Superior temporal gyrus (tissue), 1 donor: ENCODE measurements around the gene S100A16.
A peak's percentile ranks its signal among the peaks of the same experiment; 100 is the strongest.
"Not testable (repeated sequence)": the region's sequence is repeated elsewhere in the genome, so short reads cannot be mapped to it uniquely, and the experiment has no call there.

Experiments used
- DNase-seq: peaks from one replicate; pipeline ENCODE4 v3.0.0-alpha.2; 2016; ENCODE audit errors: extremely low spot score

The S100A16 gene

DNA sequence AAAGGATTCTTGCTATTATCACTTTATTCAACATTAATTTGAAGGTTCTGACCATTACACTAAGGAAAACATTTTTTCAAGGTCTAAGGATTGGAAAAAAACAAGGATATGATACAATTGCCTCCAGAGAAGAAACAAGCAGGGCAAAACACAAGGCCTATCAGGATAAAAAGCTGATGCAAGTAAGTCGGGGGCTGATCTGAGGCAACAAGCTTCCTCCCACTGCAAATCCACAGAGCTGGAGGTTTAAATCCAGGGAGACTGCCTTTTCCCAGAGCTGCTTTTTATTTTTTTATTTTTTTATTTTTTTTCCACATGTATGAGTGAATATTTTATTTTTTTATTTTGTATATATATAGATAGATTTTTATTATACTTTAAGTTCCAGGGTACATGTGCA, 27.9 kb downstream of the S100A16 start:
- DNase-seq, result no peak

DNA sequence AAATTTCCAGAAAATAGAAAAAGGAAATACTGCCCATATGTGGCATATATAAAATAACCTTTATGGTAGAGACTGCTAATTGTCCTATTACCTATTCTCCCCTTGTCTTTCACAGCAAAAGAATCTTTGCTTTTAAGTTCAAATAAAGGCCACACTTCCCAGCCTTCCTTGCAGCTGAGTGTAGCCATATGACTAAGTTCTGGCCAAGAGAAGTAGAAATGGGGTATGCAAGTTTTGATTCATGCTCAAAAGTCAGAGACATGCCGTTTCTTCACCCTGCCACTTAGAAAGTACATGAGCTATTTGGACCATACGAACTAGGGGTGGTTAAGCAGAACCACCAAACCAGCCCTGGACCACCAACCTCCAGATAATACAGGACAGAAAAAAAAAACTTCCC, 29.0 kb downstream of the S100A16 start:
- DNase-seq, result no peak

DNA sequence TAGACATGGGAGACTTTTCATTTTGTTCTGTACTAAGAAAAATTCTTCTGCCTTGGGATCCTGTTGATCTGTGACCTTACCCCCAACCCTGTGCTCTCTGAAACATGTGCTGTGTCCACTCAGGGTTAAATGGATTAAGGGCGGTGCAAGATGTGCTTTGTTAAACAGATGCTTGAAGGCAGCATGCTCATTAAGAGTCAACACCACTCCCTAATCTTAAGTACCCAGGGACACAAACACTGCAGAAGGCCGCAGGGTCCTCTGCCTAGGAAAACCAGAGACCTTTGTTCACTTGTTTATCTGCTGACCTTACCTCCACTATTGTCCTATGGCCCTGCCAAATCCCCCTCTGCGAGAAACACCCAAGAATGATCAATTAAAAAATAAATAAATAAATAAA, 29.4 kb downstream of the S100A16 start:
- not testable (repeated sequence) for DNase-seq

DNA sequence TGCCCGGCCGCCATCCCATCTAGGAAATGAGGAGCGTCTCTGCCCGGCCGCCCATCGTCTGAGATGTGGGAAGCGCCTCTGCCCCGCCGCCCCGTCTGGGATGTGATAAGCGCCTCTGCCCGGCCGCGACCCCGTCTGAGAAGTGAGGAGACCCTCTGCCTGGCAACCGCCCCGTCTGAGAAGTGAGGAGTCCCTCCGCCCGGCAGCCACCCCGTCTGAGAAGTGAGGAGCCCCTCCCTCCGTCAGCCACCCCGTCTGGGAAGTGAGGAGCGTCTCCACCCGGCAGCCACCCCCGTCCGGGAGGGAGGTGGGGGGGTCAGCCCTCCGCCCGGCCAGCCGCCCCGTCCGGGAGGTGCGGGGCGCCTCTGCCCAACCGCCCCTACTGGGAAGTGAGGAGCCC, 30.1 kb downstream of the S100A16 start:
- DNase-seq, result not testable (repeated sequence)

DNA sequence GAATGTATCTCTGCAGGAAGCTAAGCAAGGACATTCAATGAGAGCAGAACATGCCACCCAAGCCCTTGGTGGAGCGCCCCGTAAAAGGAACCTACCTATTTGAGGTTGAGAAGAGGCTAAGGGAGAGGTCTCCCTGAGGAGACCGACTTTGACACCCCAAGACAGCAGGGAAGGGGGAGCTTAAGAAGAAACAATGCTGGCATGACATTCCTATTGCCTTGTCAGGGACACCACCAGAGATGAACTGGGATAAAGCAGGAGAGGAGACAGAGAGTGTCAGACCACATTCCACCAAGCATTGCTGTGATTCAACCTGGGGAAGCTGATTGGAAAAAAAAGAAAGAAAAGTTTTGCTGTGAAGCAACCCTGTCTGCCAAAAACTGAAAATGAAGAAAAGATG, 34.0 kb downstream of the S100A16 start:
- no peak for DNase-seq

DNA sequence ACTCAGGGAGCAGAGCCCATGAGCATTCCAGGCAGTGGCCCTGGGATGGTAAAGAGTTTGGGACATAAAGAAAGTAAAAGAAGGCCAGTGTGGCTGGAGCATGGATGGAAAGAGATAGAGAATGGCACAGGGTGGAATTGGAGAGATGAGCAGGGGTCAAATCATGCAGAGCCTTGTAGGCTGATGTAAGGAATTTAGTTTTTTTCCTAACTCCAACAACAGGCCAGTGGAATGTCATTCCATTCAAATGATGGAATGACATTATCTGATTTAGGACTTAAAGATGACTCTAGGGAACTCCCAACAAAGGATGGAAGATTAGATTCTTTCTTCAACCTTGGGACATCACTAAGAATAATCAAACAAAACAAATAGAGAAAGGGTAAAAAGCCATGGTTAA, 34.4 kb downstream of the S100A16 start:
- no peak for DNase-seq

DNA sequence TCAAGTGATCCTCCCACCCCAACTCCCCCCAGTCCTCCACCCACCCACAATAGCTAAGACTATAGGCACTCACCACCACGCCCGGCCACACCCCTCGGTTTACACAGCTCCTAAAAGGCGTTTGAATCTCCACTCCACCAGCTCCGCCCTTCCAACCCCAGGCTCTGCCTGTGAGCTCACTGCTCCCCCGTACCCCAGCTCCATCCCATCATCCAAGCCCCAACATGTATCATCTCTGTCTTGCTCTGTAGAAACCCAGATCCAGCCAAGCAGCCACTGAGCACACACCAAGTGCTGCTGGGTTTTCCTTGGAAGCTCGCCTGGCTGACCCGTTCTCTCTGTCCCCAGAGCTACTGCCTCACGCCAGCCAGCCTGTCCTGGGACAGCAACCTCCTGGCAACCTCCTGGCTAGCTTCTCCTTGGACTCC, 35.3 kb downstream of the S100A16 start:
- DNase-seq, result no peak

DNA sequence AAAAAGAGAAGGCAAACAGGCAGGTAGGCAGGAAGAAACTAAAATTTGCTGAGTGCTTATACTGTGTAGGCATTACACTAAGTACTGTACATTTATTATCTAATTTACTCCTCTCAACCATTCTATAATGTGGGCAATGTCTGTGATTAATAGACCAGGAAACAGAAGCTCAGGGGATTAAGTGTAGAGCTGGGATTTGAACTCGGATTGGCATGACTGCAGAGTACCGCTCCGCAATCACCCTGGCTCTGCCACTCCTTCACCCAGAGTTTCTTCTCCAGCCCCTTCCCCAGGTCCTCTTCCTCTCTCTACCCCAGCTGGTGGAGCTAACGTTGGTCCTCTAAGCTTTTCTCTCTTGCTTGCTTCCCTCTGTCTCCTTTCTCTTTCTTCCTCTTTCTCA, 35.8 kb downstream of the S100A16 start:
- no peak for DNase-seq

DNA sequence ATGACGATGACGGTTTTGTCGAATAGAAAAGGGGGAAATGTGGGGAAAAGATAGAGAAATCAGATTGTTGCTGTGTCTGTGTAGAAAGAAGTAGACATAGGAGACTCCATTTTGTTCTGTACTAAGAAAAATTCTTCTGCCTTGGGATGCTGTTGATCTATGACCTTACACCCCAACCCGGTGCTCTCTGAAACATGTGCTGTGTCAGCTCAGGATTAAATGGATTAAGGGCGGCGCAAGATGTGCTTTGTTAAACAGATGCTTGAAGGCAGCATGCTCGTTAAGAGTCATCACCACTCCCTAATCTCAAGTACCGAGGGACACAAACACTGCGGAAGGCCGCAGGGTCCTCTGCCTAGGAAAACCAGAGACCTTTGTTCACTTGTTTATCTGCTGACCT, 37.4 kb downstream of the S100A16 start:
- not testable (repeated sequence) for DNase-seq

DNA sequence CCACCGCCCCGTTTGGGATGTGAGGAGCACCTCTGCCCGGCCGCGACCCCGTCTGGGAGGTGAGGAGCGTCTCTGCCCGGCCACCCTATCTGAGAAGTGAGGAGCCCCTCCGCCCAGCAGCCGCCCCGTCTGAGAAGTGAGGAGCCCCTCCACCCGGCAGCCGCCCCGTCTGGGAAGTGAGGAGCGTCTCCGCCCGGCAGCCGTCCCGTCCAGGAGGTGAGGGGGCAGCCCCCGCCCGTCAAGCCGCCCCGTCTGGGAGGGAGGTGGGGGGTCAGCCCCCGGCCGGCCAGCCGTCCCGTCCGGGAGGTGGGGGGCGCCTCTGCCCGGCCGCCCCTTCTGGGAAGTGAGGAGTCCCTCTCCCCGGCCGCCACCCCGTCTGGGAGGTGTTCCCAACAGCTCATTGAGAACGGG, 37.9 kb downstream of the S100A16 start:
- not testable (repeated sequence) for DNase-seq

DNA sequence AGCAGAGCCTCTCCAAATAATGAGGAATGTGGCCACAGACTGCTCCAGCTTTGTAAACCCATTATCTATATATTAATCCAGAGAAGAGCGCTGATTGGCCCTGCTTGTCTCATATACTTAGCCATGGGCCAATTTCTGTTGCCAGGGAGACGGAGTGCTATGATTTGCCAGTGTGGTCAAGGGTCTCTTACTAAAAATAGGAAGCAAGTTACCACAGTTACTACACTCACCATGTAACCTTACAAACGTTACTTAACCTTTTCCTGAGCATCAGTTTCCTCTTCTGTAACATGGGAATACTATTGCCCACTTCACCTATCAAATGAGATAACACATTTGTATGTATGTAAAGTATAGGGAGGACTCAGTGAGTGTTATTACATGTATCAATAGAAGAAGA, 39.6 kb downstream of the S100A16 start:
- no peak for DNase-seq

DNA sequence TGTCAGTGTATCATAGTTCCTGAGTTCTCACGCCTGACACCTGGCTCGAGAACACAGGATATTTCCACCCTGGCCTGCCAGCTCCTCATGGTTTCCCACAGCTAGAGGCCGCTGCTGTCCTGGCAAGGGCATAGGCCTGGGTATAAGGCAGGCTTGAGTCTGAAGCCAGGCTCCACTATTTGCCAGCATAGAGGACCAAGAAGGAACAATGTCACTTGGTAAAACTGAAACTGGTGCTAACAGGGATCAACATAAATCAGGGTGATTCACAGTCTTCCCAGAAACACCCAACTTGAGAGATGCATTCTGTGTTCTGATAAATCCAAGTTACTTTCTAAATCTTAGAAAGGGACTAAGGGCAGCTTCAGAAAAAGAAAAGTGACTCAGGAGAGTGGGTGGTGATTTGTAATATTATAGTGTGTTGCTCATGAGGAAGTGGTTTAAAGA, 40.3 kb downstream of the S100A16 start:
- DNase-seq, result peak; percentile 89

DNA sequence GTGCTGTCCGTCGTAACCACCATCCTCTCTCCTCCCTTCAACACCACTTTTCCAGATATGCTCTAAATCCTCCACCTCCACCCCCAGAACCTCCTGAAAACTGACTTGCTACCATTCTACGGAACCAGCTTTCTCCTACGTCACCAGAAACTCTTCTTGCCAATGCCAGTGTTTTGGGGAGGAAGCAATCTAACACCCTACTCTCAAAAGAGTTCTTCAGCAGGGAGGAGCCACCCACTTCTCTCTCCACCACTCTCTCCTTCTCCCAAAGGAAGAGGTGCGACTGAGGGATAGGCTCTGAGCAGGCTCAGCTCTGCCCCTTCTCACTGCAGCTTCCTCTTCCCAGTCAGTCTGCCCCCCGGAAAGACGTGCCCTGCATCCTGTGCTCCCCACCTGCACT, 41.2 kb downstream of the S100A16 start:
- DNase-seq, result no peak

DNA sequence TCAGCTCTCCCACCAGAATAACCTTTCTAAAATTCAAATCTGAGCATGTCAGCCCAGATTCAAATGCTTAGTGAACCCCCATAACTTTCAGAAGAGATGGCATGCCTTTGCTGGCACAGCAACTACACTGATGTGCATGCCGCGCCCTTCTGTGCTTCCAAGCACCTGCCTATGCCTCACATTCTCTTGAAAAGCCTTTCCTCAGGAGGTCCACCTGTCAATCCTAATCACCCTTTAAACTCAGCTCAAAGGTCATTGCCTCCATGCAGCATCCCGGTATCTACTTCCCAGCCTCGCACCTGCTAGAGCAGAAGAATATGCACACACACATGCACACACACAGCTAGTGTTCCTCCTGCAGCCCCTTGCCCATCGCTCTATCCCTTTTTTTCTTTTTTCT, 42.1 kb downstream of the S100A16 start:
- no peak for DNase-seq

DNA sequence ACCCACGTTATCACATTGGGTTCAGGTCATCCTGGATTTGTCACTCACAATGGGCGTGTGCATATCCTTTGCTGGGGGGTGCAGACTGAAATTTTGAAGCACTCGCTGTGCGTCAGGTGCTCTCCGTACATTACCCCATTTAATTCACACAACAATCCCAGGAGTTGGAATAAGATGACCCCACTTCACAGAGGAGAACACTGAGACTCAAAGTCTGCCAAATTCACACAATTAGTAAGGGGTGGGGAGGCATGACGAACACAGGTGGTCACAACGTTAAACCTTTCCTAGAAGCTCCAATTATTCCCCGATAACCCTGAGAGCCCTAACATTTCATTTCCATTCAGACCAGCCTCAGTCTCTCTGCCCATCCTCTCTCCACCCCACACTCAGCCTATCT, 43.5 kb downstream of the S100A16 start:
- no peak for DNase-seq

DNA sequence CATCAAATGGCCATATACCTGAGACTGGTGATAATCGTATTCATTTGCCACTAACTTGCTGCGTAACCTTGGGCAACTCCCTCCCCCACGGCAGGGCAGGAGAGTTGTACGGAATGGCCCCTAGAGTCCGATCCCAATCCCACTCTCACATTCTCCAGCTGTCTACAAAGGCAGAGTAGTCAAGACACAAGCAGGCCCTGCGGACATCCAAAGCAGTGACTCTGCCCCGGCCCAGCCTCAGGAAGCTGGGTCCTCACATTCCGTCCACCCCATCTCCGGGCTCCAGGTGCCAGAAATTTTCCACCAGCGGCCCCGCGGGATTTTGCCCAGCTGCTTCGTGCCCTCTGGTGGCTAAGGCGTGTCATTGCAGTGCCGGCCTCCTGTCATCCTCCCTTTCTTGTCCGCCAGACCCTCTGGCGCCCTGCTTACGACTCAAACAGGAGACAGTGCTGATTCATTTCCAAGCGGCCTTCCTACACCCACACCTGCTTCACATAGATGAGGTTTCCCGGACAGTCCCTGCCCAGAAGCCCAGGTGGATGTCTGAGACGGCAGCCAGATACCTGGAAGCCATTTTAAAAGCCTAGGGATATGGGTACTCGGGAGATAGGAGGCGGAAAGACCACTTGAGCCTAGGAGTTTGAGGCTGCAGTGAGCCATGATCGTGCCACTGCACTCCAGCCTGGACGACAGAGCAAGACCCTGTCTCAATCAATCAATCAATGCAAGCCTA, 44.4 kb downstream of the S100A16 start:
- DNase-seq, result peak; percentile 91

DNA sequence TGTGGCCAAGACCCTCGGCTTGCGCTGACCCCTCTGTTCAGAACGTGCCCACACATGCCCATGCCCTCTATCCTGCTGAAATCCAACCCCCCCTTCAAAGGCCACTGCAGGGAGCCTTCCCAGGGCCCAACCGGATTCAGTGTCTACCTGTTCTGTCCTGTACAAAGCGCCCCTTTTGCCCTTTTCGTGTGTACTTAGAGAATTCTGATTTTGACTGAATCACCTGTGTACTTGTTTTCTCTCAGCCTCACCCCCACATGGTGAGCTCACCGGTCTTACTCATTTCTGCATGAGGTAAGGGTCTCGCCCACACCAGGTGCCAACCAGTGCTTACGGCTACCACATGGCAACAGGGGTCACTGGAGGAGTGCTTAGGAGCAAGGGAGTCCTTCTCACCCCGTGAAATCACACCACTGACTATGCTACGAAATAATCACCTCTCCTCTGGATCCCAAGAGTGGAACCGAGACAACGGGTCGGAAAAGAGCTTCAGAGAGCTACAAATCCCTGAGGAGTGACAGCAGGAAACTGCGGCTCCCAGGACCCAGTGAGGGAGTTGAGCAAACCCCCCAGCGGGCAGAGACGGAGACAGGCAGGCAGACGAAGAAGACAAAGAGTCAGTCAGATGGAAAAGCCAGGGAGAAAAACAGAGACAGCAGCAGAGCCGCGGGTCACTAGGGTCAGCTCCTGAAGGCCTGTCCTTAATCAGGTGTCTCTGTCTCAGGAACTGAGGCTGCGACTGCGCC, 45.1 kb downstream of the S100A16 start:
- no peak for DNase-seq

DNA sequence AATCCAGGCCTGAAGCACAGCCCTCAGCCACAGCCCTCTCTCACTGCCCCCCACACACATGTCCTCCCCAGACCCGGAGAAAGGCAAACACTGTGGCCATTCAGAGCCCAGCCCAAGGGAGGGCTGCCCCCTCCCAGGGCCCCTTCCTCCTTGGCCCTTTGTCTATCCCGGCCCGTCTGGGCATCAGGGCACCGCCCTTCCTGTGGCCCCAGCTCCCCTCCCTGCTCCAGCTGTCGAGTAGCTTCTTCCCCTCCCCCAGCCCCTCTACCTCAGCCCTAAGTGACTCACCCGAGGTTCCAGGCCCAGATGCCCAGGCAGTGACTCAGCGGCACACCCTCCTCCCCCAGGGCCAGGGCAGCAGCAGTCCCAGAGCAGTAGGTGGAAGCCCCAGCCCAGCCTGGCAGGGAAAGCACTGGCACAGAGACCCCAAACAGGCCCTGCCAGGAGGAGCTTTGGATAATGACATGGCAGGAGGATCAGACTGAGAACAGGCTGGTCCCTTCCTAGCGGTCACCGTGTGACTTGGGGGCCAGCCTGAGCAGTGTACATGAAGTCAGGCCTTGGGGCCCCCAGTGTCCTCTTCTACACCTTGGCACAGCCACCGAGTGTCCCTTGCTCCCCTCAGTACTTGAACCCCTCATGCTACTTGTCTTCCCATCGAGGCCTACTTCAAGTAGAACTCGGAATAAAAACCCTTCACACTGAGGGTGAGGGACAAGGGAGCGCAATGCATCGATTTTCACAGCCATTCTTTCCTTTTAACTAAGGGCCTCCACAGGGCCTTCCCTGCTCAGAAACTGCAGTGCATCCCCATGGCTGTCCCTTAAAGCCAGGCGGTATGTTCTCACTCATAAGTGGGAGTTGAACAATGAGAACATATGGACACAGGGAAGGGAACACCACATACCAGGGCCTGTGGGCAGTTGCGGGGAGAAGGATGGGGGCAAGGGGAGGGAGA, 46.2 kb downstream of the S100A16 start:
- no peak for DNase-seq

DNA sequence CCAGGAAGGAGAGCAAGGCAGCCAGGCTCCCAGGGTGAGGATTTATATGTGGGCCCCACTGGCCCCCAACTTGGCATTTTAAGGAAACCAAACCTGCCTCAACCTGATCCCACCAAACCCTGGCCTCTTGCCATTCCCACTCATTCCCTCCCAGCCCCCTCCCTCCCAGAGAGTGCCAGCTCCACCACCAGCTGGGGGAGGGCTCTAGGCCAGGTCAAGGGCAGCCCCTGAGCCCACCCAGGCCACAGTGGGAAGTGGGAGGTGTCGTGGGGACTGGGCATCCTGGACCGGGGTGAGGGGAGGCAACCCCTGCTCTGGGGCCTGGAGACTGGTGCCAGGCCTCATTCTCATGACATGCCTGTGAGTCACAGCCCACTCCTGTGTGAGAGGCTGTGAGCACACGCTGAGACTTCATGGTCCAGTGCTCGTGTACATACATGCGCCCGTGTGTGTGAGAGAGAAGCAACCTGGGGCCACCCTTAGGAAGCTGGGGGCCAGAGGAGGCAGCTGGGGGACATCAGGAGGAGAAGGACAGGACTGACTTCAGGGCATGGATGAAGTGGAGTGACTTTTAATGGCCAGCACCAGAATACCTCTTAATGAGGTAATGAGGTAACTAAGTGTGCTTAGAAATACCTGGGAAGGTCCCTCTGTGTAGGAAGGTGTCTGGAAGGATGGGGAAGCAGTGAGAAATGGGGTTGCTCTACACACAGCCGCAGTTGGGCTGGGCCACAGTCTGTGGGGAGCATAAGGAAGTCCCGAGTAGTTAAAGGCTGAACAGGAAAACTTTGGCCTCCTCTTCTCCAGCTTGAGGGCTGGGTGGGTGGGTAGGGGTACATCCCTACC, 47.2 kb downstream of the S100A16 start, which contains the start of gene S100A2:
TSS of gene S100A2 (minus strand) at position 316 of the 846 bp plus-strand sequence. CDS start 1,967 bp downstream, outside the sequence.
- DNase-seq, result no peak

DNA sequence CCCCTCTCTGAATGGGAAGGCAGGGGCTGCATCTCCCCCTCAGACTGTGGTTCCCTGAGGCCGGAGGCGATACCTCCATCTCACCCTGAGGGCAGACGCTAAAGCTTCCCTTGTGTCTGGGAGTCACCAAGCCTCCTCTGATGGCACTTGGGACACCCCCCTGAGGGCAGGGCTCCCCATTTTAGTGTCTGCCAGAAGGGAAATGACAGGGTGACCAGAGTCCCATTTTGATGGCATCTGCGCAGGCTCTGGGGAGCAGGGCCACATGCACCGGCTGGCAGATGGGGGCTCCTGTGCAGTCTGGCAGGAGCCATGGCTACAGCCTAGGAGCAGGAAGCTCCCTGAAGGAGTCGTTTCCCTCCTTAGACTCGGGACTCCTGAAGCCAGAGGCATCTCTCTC, 48.9 kb downstream of the S100A16 start:
- DNase-seq, result no peak

DNA sequence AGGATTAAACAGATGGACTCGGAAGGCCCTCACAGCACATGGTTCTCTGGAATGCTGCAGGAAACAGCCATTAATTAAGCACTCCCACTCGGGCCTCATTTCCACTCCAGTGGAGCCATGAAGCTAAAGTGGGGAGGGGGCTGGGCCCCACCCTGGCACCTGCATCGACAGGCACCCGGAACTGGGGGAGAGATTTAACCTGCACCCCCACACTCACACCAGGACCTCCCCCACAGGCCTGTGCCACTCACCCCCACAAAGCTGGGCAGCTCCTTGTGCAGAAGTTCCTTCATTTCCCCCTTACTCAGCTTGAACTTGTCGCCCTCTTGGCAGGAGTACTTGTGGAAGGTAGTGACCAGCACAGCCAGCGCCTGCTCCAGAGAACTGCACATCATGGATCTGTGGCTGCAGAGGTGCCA, 49.4 kb downstream of the S100A16 start:
- no peak for DNase-seq
